Psoas muscle (tissue), 8 donors: Measurements from ENCODE around the gene PPP4C. TPM values are rescaled to one million over a fixed set of nuclear protein-coding genes. Genes with fewer than 3 reads are reported as not detected.
"Not testable (repeated sequence)": the region's sequence is repeated elsewhere in the genome, so short reads cannot be mapped to it uniquely, and the experiment has no call there.

Experiments
- ATAC-seq, 4 donors: fragments of 200-7000 bp; cut with Tn5 transposase; one replicate each; pipeline ENCODE4 v1.9.1; 2020; ENCODE audit warnings: moderate library complexity in 3 of 4, mild to moderate bottlenecking in 2 of 4
- DNase-seq, 2 donors: peaks; one replicate each; pipeline ENCODE4 v3.0.0-alpha.2; 2020
- H3K27ac ChIP-seq: fragments of 200-600 bp; one replicate; pipeline ENCODE4 v1.8.0; 2022
- H3K27me3 ChIP-seq, 3 donors: fragments of 200-600 bp in 1 of 3; one replicate each; pipeline versions ENCODE4 v1.6.1 to v1.8.0; 2013 to 2022; ENCODE audit warnings: low read length in 2 of 3, mild to moderate bottlenecking in 2 of 3, moderate library complexity in 1 of 3; ENCODE audit not compliant: insufficient read depth in 3 of 3
- H3K36me3 ChIP-seq, 2 donors: fragments of 200-600 bp in 1 of 2; one replicate each; pipeline versions ENCODE4 v1.6.1 to v1.8.0; 2013 to 2022; ENCODE audit warnings: low read depth in 1 of 2, mild to moderate bottlenecking in 1 of 2, moderate library complexity in 1 of 2; ENCODE audit not compliant: insufficient read depth in 1 of 2
- H3K4me1 ChIP-seq: fragments of 200-600 bp; one replicate; pipeline ENCODE4 v1.8.0; 2022
- H3K4me3 ChIP-seq: fragments of 200-600 bp; one replicate; pipeline ENCODE4 v1.8.0; 2022; ENCODE audit warnings: mild to moderate bottlenecking
- H3K9me3 ChIP-seq: fragments of 200-600 bp; one replicate; pipeline ENCODE4 v1.8.0; 2022
- WGBS, 3 donors: extraction: QIAGEN DNeasy Blood & Tissue Kit; methylation state at CpG; one replicate each; pipeline versions ENCODE4 v1.1.6 to v1.1.7; 2013; 5-methylcytosine and 5-hydroxymethylcytosine counted together
- intact Hi-C, 2 donors: fragments of 100-400 bp; cut with DNase I; formaldehyde crosslinking; loops; one replicate each; pipeline versions ENCODE4 v1.11.0 to v1.14.2; 2022
- polyA plus RNA-seq, 3 donors: library from polyadenylated mRNA; stranded (reverse); fragments of 200-250 nt; gene quantifications; one replicate each; pipeline ENCODE4 v1.2.3, GENCODE V29; 2013
- total RNA-seq, 4 donors: library from RNA; stranded (reverse); fragmentation: NEBNext Ultra II Directional in 2 of 4; extraction: Animal tissue kit (Norgen Biotek cat#: 25700) in 2 of 4; gene quantifications; one replicate each; pipeline versions ENCODE4 v1.2.1 to v1.2.4, GENCODE V29; 2021 to 2023
- TF ChIP-seq, protein P1 (sequence below): fragments of 200-600 bp; IDR thresholded peaks from one replicate; pipeline ENCODE4 v1.8.0; 2022; ENCODE audit warnings: antibody characterized with exemption
- donor health status: healthy with polysubstance abuse.
- donor health status: DM: no; HTN: no; CAD: no; lungs with moderate emphysema.
- donor health status: Bipolar disorder and iron deficiency.
- donor health status: healthy.
- donor health status: DM: yes; HTN: yes; CAD: no.
- donor health status: DM: no; HTN: no; CAD: no.
- donor health status: DM: no; HTN: no; CAD: no.
- donor health status: DM: yes; HTN: yes; CAD: no.

The PPP4C gene
- total and polyA plus RNA-seq, 7 donors: 38.1 to 172 (median 64.5) TPM

DNA sequence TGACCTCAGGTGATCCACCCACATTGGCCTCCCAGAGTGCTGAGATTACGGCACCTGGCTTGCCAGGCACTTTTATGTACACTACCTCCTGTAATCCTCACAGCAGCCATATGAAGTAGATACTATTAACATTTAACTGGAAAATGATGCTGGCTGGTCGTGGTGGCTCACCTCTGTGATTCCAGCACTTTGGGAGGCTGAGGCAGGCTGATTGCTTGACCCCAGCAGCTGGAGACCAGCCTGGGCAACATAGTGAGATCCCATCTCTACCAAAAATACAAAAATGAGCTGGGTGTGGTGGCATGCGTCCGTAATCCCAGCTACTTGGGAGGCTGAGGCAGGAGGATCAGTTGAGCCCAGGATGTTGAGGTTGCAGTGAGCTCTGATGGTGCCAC lies 49.2 kb downstream of the PPP4C start:
- Histone ChIP-seq H3K27me3 (no peaks in the 10 kb centered on the region), H3K4me3 (no peak overlapping the region), H3K4me1 (peaks cover 19% of the 10 kb centered on the region), H3K27ac (no peak overlapping the region), H3K9me3 (no peaks in the 10 kb centered on the region), H3K36me3 (peaks cover 0 to 13% of the 10 kb centered on the region in 2 donors)
- WGBS, 3 donors: 90 to 95% (median 92%) methylated on average over 4 of the region's 4 CpGs
- TF ChIP-seq, protein P1, sequence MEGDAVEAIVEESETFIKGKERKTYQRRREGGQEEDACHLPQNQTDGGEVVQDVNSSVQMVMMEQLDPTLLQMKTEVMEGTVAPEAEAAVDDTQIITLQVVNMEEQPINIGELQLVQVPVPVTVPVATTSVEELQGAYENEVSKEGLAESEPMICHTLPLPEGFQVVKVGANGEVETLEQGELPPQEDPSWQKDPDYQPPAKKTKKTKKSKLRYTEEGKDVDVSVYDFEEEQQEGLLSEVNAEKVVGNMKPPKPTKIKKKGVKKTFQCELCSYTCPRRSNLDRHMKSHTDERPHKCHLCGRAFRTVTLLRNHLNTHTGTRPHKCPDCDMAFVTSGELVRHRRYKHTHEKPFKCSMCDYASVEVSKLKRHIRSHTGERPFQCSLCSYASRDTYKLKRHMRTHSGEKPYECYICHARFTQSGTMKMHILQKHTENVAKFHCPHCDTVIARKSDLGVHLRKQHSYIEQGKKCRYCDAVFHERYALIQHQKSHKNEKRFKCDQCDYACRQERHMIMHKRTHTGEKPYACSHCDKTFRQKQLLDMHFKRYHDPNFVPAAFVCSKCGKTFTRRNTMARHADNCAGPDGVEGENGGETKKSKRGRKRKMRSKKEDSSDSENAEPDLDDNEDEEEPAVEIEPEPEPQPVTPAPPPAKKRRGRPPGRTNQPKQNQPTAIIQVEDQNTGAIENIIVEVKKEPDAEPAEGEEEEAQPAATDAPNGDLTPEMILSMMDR: no peak
- ATAC-seq (no peak), DNase-seq (no peak)
- intact Hi-C loops: loop anchor here (5.0 to 10.0 kb wide), 2 partner anchors 57 to 60 kb away; partner anchors contain the start of genes ALDOA (in 1 of the 2) and CORO1A (in 1 of the 2)

DNA sequence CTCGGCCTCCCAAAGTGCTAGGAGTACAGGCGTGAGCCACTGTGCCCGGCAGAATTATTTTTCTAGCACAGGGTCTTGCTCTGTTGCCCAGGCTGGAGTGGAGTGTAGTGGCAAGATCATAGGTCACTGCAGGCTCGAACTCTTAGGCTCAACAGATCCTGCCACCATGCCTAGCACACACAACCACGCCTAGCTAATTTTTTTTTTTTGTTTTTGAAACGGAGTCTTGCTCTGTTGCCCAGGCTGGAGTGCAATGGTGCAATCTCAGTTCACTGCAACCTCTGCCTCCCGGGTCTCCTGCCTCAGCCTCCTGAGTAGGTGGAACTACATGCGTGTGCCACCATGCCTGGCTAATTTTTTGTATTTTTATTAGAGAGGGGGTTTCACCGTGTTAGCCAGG lies 49.9 kb downstream of the PPP4C start:
- DNase-seq, ATAC-seq, H3K27ac ChIP-seq, H3K36me3 ChIP-seq, H3K27me3 ChIP-seq, H3K9me3 ChIP-seq, H3K4me3 ChIP-seq: not testable (repeated sequence)
- intact Hi-C loops: loop anchor here in 1 of 2 donors (10.0 kb wide), 1 partner anchor 61 kb away; the partner anchor contains the start of gene ALDOA
- WGBS, 3 donors: 90 to 94% (median 94%) methylated on average over 9 of the region's 9 CpGs
- peaks cover 19% of the 10 kb centered on the region for H3K4me1 ChIP-seq

DNA sequence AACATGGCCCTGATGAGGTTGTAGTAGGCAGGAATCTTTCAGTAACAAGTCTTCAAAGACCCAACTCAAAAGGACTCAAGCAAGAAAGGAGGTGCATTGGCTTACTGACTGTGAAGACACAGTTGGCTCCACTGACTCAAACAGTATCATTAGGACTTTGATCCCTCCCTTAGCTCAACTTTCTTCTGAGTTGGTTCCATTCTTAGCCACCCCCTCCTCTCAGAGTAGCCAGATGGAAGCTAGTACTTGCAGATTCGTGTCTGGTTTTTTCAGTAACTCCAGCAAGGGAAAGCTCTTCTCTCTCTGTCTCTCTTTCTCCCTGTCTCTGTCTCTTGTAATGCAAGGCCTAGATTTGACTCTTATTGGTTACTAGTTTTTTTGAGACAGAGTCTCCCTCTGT lies 52.2 kb downstream of the PPP4C start:
- intact Hi-C loops: loop anchor here in 1 of 2 donors (10.0 kb wide), 1 partner anchor 63 kb away; the partner anchor contains the start of gene ALDOA
- TF ChIP-seq, protein P1: no peak
- Histone ChIP-seq H3K36me3 (no peaks in the 10 kb centered on the region), H3K27me3 (no peaks in the 10 kb centered on the region), H3K9me3 (no peaks in the 10 kb centered on the region), H3K4me1 (peaks cover 9% of the 10 kb centered on the region), H3K27ac (no peak overlapping the region), H3K4me3 (no peak overlapping the region)
- DNase-seq (no peak), ATAC-seq (no peak)
- 84 to 89% (median 88%) methylated on average over 1 of the region's 1 CpG for WGBS, 3 donors

DNA sequence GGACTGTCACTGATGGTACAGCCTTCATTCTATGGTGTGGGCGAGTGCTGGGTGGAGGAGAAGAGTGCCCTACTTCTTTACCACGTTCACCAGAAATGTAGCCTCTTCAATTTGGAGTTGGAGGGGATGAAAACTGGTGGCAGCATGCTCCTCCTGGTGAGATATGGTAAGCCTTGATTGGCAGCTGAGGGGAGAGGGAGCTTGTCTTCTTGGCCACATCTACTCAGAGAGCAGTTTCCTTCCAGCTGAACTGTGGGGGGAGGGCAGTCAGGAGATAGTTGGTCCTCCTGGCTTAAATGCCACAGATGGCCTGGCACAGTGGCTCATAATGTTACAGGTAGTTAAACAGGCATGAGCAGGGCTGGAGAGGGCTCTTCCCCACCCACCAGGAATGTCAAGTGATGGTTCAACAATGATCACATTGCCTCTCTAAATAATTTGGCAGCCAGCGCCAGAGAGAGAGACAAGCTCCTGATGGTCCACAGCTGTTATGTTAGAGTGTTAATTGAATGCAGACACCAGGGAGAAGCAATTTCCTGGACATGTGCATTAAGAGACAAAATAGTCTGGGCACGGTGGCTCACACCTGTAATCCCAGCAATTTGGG lies 56.2 kb downstream of the PPP4C start:
- no peak for DNase-seq
- no peaks in the 10 kb centered on the region for H3K9me3 ChIP-seq
- H3K4me3 ChIP-seq: no peak overlapping the region
- H3K27me3 ChIP-seq: no peaks in the 10 kb centered on the region
- intact Hi-C loops: no loop called here
- 45 to 51% (median 45%) methylated on average over 4 of the region's 4 CpGs for WGBS, 3 donors
- no peak overlapping the region for H3K27ac ChIP-seq
- H3K4me1 ChIP-seq: no peaks in the 10 kb centered on the region
- no peaks in the 10 kb centered on the region for H3K36me3 ChIP-seq
- ATAC-seq: no peak
- TF ChIP-seq, protein P1: no peak

DNA sequence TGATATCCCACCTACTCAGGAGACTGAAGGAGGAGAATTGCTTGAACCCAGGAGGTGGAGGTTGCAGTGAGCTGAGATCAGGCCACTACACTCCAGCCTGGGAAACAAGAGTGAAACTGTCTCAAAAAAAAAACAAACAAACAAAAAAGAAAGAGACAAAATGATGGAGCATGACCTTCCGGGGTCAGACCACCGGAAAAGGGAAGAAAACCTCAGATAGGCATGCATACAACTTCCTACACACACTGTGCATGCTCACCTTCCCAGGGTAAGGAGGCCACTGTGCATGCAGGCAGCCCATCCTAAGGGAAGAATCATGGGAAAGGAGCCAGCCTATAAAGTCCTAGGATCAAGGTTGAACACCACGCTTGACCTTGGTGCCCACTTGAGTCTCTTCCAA lies 56.8 kb downstream of the PPP4C start:
- DNase-seq: no peak
- H3K27me3 ChIP-seq: no peaks in the 10 kb centered on the region
- no peak for ATAC-seq
- H3K9me3 ChIP-seq: no peaks in the 10 kb centered on the region
- H3K4me3 ChIP-seq: no peak overlapping the region
- intact Hi-C loops: no loop called here
- TF ChIP-seq, protein P1: no peak
- no peaks in the 10 kb centered on the region for H3K36me3 ChIP-seq
- WGBS, 3 donors: 64 to 73% (median 72%) methylated on average over 3 of the region's 3 CpGs
- no peaks in the 10 kb centered on the region for H3K4me1 ChIP-seq
- no peak overlapping the region for H3K27ac ChIP-seq

Other genes with a start within 250 kb of the PPP4C start
- gene CDIPT, start 212.8 kb upstream of the PPP4C start, total RNA-seq: 10 to 100 TPM; 24.7 to 36.4 (median 32.3) TPM
- 10 to 100 TPM; 33.3 to 54.3 (median 38.5) TPM for gene CDIPT, start 212.8 kb upstream of the PPP4C start, polyA plus RNA-seq
- gene SEZ6L2, start 176.4 kb upstream of the PPP4C start, total RNA-seq: under 1 TPM; 0.17 to 0.86 (median 0.34) TPM
- under 1 TPM; 0.05 to 0.23 (median 0.11) TPM for gene SEZ6L2, start 176.4 kb upstream of the PPP4C start, polyA plus RNA-seq
- under 1 TPM in 2 of 4 donors, not detected in 2; 0.17 to 0.23 TPM for gene ASPHD1, start 175.5 kb upstream of the PPP4C start, total RNA-seq
- under 1 TPM in 2 of 3 donors, not detected in 1; 0.04 to 0.12 TPM for gene ASPHD1, start 175.5 kb upstream of the PPP4C start, polyA plus RNA-seq
- 1 to 10 TPM; 3.3 to 5.4 (median 4.1) TPM for gene KCTD13, start 149.8 kb upstream of the PPP4C start, total RNA-seq
- 1 to 10 TPM; 2.2 to 5.4 (median 5.1) TPM for gene KCTD13, start 149.8 kb upstream of the PPP4C start, polyA plus RNA-seq
- 10 to 100 TPM; 39.6 to 64.5 (median 50.3) TPM for gene TMEM219, start 113.9 kb upstream of the PPP4C start, total RNA-seq
- 10 to 100 TPM; 53.7 to 80.7 (median 60.4) TPM for gene TMEM219, start 113.9 kb upstream of the PPP4C start, polyA plus RNA-seq
- gene TAOK2, start 102.1 kb upstream of the PPP4C start, total RNA-seq: 10 to 100 TPM; 18.6 to 28.6 (median 22.0) TPM
- gene TAOK2, start 102.1 kb upstream of the PPP4C start, polyA plus RNA-seq: 10 to 100 TPM; 15.7 to 30.2 (median 21.8) TPM
- 10 to 100 TPM; 18.9 to 22.0 (median 20.7) TPM for gene HIRIP3, start 80.4 kb upstream of the PPP4C start, total RNA-seq
- gene HIRIP3, start 80.4 kb upstream of the PPP4C start, polyA plus RNA-seq: 10 to 100 TPM; 18.5 to 62.5 (median 23.1) TPM
- gene INO80E, start 79.8 kb upstream of the PPP4C start, total RNA-seq: 10 to 100 TPM; 30.5 to 43.3 (median 34.1) TPM
- gene INO80E, start 79.8 kb upstream of the PPP4C start, polyA plus RNA-seq: 10 to 100 TPM; 59.8 to 86.9 (median 77.3) TPM
- gene DOC2A, start 65.0 kb upstream of the PPP4C start, total RNA-seq: under 1 TPM in 2 of 4 donors, not detected in 2; 0.11 to 0.51 TPM
- under 1 TPM; 0.13 to 0.20 (median 0.15) TPM for gene DOC2A, start 65.0 kb upstream of the PPP4C start, polyA plus RNA-seq
- gene C16orf92, start 52.8 kb upstream of the PPP4C start, total RNA-seq: not detected
- not detected for gene C16orf92, start 52.8 kb upstream of the PPP4C start, polyA plus RNA-seq
- gene TLCD3B, start 44.7 kb upstream of the PPP4C start, total RNA-seq: 1 to 10 TPM in 1 of 4 donors, under 1 TPM in 3; 0.17 to 1.9 (median 0.23) TPM
- gene TLCD3B, start 44.7 kb upstream of the PPP4C start, polyA plus RNA-seq: under 1 TPM; 0.13 to 0.62 (median 0.17) TPM
- gene ALDOA, start 10.2 kb upstream of the PPP4C start, total RNA-seq: 1,000 to 10,000 TPM; 5,088 to 7,531 (median 6,001) TPM
- gene ALDOA, start 10.2 kb upstream of the PPP4C start, polyA plus RNA-seq: over 10,000 TPM in 1 of 3 donors, 1,000 to 10,000 TPM in 2; 4,532 to 12,458 (median 6,880) TPM
- 1 to 10 TPM in 1 of 4 donors, under 1 TPM in 3; 0.32 to 1.0 (median 0.51) TPM for gene TBX6, start 15.9 kb downstream of the PPP4C start, total RNA-seq
- 1 to 10 TPM in 2 of 3 donors, under 1 TPM in 1; 0.76 to 1.6 (median 1.5) TPM for gene TBX6, start 15.9 kb downstream of the PPP4C start, polyA plus RNA-seq
- gene YPEL3, start 20.2 kb downstream of the PPP4C start, total RNA-seq: 100 to 1,000 TPM in 1 of 4 donors, 10 to 100 TPM in 3; 47.1 to 156 (median 60.2) TPM
- 10 to 100 TPM; 24.8 to 96.2 (median 81.4) TPM for gene YPEL3, start 20.2 kb downstream of the PPP4C start, polyA plus RNA-seq
- gene GDPD3, start 37.5 kb downstream of the PPP4C start, total RNA-seq: 1 to 10 TPM in 2 of 4 donors, under 1 TPM in 2; 0.56 to 3.1 (median 1.3) TPM
- gene GDPD3, start 37.5 kb downstream of the PPP4C start, polyA plus RNA-seq: under 1 TPM; 0.48 to 0.91 (median 0.89) TPM
- 10 to 100 TPM; 37.2 to 45.2 (median 41.0) TPM for gene MAPK3, start 47.2 kb downstream of the PPP4C start, total RNA-seq
- gene MAPK3, start 47.2 kb downstream of the PPP4C start, polyA plus RNA-seq: 10 to 100 TPM; 25.6 to 53.0 (median 48.7) TPM
- 1 to 10 TPM; 4.0 to 6.8 (median 6.3) TPM for gene CORO1A, start 107.6 kb downstream of the PPP4C start, total RNA-seq
- 1 to 10 TPM; 2.7 to 6.5 (median 3.0) TPM for gene CORO1A, start 107.6 kb downstream of the PPP4C start, polyA plus RNA-seq
- gene BOLA2B, start 117.7 kb downstream of the PPP4C start, total RNA-seq: 10 to 100 TPM; 54.0 to 69.1 (median 60.3) TPM
- gene BOLA2B, start 117.7 kb downstream of the PPP4C start, polyA plus RNA-seq: 100 to 1,000 TPM; 177 to 700 (median 243) TPM
- gene SLX1A, start 117.9 kb downstream of the PPP4C start, total RNA-seq: 10 to 100 TPM; 21.6 to 45.2 (median 38.3) TPM
- gene SLX1A, start 117.9 kb downstream of the PPP4C start, polyA plus RNA-seq: 10 to 100 TPM in 2 of 3 donors, 1 to 10 TPM in 1; 9.2 to 43.3 (median 31.0) TPM
- 1 to 10 TPM; 4.2 to 5.5 (median 4.7) TPM for gene SULT1A3, start 123.3 kb downstream of the PPP4C start, total RNA-seq
- gene SULT1A3, start 123.3 kb downstream of the PPP4C start, polyA plus RNA-seq: 1 to 10 TPM; 2.7 to 4.6 (median 3.4) TPM
- gene NPIPB13, start 172.5 kb downstream of the PPP4C start, total RNA-seq: 1 to 10 TPM; 3.0 to 6.5 (median 5.0) TPM
- gene NPIPB13, start 172.5 kb downstream of the PPP4C start, polyA plus RNA-seq: 1 to 10 TPM; 1.8 to 2.2 (median 2.0) TPM